GM12874 (cell line): ENCODE data around the gene NUP37.

ENCODE experiments used
- TF ChIP-seq, protein P1 (sequence below): IDR thresholded peaks from 2 replicates; pipeline ENCODE4 v1.5.1; 2011; ENCODE audit warnings: low read depth, mild to moderate bottlenecking, control low read depth, low read length, moderate library complexity; ENCODE audit not compliant: insufficient read depth

The NUP37 gene

DNA sequence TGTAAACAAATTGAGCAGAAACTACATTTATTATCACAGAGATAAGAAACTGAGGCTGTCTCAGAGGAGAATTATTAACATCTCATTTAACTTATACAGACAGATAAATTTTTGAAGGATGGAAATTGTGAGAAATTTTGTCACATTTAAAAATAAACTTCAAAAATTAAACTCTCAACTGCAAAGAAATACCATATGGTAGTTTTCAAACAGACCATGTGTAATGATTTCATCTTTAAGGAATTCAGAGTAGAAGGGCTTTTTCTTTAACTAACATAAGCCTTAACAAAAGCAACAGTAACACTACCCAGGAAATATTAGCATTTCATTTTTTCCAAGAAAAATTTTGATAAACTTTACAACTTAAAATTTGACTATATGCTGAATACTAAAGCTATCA lies 26.6 kb downstream of the NUP37 start:
- TF ChIP-seq, protein P1, sequence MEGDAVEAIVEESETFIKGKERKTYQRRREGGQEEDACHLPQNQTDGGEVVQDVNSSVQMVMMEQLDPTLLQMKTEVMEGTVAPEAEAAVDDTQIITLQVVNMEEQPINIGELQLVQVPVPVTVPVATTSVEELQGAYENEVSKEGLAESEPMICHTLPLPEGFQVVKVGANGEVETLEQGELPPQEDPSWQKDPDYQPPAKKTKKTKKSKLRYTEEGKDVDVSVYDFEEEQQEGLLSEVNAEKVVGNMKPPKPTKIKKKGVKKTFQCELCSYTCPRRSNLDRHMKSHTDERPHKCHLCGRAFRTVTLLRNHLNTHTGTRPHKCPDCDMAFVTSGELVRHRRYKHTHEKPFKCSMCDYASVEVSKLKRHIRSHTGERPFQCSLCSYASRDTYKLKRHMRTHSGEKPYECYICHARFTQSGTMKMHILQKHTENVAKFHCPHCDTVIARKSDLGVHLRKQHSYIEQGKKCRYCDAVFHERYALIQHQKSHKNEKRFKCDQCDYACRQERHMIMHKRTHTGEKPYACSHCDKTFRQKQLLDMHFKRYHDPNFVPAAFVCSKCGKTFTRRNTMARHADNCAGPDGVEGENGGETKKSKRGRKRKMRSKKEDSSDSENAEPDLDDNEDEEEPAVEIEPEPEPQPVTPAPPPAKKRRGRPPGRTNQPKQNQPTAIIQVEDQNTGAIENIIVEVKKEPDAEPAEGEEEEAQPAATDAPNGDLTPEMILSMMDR, result no peak

DNA sequence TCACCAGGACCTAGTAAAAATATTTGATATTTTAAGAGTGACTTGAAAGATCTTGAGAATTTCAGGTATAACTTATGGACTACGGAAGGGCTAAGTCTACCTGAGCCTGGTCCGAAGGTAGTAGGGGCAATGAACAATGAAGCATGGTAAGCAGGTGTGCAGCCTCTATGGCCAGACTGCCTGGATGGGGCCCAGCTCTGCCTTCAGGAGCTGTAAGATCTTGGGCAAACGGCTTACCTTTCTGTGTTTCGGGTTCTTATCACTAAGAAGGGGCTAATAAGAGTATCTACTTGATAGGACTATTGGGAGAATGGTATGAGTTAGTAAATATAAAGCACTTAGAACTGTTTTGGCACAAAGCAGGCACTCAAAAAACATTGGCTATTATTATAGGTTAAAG lies 39.1 kb downstream of the NUP37 start:
- TF ChIP-seq, protein P1, result no peak

DNA sequence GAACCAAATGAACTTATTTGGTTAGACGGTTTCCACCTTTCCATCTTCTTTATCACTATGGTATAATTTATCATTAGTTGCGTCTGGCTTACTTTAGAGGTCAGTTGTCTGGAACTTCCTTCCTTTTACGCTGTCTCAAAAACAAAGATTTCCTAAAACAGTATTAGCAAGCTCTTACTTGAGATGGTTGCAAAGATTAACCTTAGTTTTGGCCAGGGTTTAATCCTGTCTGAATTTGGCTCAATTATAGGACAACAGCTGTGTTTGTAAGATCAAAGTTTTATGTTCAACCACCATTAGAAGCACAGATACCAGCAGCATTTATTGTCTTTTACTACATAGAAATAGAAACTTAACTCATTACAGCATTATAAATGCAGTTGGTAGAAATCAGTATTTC lies 50.2 kb downstream of the NUP37 start:
- TF ChIP-seq, protein P1, result no peak

DNA sequence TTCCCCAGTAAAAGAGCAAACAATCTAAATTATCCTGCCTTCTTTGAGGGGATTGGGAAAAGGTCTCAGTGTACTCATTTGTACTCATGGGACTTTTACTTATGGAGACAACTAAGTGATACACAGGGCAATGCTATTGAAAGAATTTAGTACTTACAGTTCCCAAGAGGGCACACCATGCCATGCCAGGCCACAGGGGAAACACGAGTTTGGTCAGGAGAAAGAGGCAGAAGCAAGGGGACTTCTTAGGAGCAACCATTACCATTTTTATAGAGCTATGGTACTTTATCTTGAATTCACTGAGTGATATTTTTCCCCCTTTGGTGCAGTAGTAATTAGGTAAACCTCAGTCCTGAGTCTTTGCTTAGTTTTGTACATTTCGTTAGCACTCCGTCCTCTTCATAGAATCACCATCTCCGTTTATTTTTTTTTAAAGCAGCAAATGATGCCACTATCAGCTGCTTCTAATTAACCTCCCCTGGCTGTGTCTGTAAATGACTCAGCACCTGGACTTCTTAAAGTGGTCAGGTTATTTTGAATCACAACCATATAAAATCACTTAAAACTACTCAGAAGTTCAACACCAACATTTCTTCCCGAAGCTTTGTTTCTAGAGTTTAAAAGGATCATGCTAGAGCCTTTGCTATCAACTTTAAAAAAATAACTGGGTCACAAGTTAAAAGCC lies 52.2 kb downstream of the NUP37 start:
- TF ChIP-seq, protein P1, result no peak

DNA sequence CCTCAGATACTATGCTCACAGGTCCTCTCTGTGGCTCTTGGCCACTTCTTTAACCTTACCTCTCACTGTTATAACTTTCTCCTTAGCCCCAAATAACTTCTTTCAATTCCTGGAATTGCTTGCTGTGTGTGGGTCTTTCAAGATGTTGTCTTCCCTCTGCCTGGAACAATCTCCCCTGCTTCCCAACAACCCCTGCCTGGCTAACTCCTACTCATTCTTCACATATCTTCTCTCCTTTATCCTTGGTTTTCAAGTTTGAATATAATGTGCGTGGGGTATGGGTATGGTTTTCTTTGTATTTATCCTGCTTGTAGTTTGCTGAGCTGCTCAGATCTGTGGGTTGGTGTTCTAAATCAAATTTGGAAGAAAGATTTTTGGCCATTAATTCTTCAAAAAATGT lies 55.4 kb downstream of the NUP37 start:
- TF ChIP-seq, protein P1, result no peak

DNA sequence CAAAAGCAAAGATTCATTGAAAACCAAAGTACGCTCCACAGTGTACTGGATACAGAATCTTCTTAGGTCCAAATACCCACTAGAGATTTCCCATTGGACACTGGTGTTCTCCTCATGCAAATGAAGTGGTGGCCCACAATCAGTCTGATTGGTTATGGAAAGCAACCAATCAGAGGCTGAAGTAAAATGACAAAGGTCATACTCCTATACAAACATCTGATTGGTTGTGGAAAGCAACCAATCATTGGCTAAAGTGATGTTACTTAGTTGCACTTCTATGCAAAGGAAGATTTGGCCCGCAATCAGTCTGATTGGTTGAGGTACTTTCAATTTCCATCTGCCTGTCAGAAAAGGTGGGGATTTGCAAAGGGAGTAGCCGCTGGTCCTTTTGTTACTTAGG lies 56.8 kb downstream of the NUP37 start:
- TF ChIP-seq, protein P1, result no peak

DNA sequence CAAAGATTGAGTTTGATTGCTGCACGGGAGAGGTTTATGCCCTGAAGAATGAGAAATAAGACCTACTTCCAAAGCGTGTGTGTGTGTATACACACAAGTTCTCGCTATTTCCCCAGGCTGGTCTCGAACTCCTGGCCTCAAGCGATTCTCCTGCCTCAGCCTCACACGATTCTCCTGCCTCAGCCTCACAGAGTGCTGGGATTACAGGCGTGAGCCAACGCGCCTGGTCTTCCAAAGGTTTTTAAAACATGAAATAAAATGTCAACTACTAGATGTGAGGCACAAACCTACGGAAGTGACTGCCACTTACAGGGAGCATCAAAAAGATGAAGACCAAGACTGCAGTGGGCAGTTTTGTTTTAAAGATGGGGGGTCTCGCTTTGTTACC lies 57.5 kb downstream of the NUP37 start:
- TF ChIP-seq, protein P1, result no peak
